ENCODE measurements around the gene DNAAF1.

GRCh38 chr16:84107921-84108320 is 37.2 kb upstream of the DNAAF1 start:
- no peak for TF ChIP-seq CTCF (IDR thresholded peaks at IDR 0.05; ENCODE audit: low read depth, low read length)
- no peak for TF ChIP-seq EZH2phosphoT487 (IDR thresholded peaks at IDR 0.05; ENCODE audit: low read depth)

Data from OCI-LY3 (cell line).